COLO668 (cell line): Measurements from ENCODE around the gene JAM2.
"Not testable (repeated sequence)": the region's sequence is repeated elsewhere in the genome, so short reads cannot be mapped to it uniquely, and the experiment has no call there.

Source experiments
- DNase-seq: peaks from one replicate; lab custom pipeline; 2025; ENCODE audit not compliant: unreplicated experiment; lab: John Stamatoyannopoulos, UW

Gene JAM2

GRCh38 chr21:25638660-25639550 is at the start of gene JAM2:
Gene JAM2, plus strand, starts transcription at chr21:25639258. Its CDS starts 564 bp downstream, at chr21:25639822.
- DNase-seq: no peak

- no peak for DNase-seq
Measured at GRCh38 chr21:25589887-25590286, 49.2 kb upstream of the JAM2 start.

GRCh38 chr21:25607151-25608043 is 31.7 kb upstream of the JAM2 start, which contains the start of gene MRPL39:
Gene MRPL39, minus strand, starts transcription at chr21:25607481. Its CDS starts 6 bp downstream, at chr21:25607475.
- DNase-seq: peak; percentile 92

- peak; percentile 78 for DNase-seq
Measured at GRCh38 chr21:25608044-25608737, 30.9 kb upstream of the JAM2 start.

- no peak for DNase-seq
Measured at GRCh38 chr21:25614441-25614840, 24.6 kb upstream of the JAM2 start.

- DNase-seq: no peak
Measured at GRCh38 chr21:25615880-25616279, 23.2 kb upstream of the JAM2 start.

GRCh38 chr21:25619198-25619597 is 19.9 kb upstream of the JAM2 start:
- DNase-seq: no peak

GRCh38 chr21:25624511-25624910 is 14.5 kb upstream of the JAM2 start:
- DNase-seq: no peak

GRCh38 chr21:25625036-25625435 is 14.0 kb upstream of the JAM2 start:
- DNase-seq: no peak

GRCh38 chr21:25625776-25626555 is 13.1 kb upstream of the JAM2 start:
- DNase-seq: not testable (repeated sequence)

GRCh38 chr21:25626757-25627156 is 12.3 kb upstream of the JAM2 start:
- DNase-seq: peak; percentile 23

- no peak for DNase-seq
Measured at GRCh38 chr21:25632296-25632695, 6.8 kb upstream of the JAM2 start.

GRCh38 chr21:25635310-25635709 is 3.7 kb upstream of the JAM2 start:
- DNase-seq: no peak

GRCh38 chr21:25636727-25637126 is 2.3 kb upstream of the JAM2 start:
- no peak for DNase-seq

- DNase-seq: no peak
Measured at GRCh38 chr21:25637851-25638659, 1.0 kb upstream of the JAM2 start.

- no peak for DNase-seq
Measured at GRCh38 chr21:25639551-25640201, 618 bp downstream of the JAM2 start.

GRCh38 chr21:25640202-25640942 is 1.3 kb downstream of the JAM2 start:
- DNase-seq: no peak

GRCh38 chr21:25640943-25641292 is 1.9 kb downstream of the JAM2 start:
- no peak for DNase-seq
